IPS-18c (cell line): ENCODE data around the gene PDCD10.

Experiments
- H3K4me3 ChIP-seq: 2 replicates; pipeline ENCODE4 v1.7.0; 2013; ENCODE audit warnings: low read depth, mild to moderate bottlenecking, low read length, moderate library complexity; ENCODE audit not compliant: insufficient read depth
- H3K9me3 ChIP-seq: one replicate; pipeline ENCODE4 v1.6.1; 2013; ENCODE audit warnings: mild to moderate bottlenecking, low read length, moderate library complexity; ENCODE audit not compliant: control insufficient read depth, insufficient read depth

Gene PDCD10

GRCh38 chr3:167734498-167735232, at the start of gene PDCD10:
TSS of gene PDCD10 (minus strand) at chr3:167734892. CDS start at chr3:167720157, 14,735 bp downstream.
- Histone ChIP-seq H3K4me3 (peak within 1 kb of the TSS; percentile 98), H3K9me3 (no peaks in the 10 kb centered on the region)

- no peaks in the 10 kb centered on the region for H3K9me3 ChIP-seq
- H3K4me3 ChIP-seq, result no peak overlapping the region
These were observed 49.1 kb upstream of the PDCD10 start for GRCh38 chr3:167783781-167784180.

- Histone ChIP-seq H3K4me3 (no peak overlapping the region), H3K9me3 (no peaks in the 10 kb centered on the region)
These were observed 45.7 kb upstream of the PDCD10 start for GRCh38 chr3:167780214-167780883.

- no peak overlapping the region for H3K4me3 ChIP-seq
- H3K9me3 ChIP-seq, result no peaks in the 10 kb centered on the region
These were observed 42.7 kb upstream of the PDCD10 start for GRCh38 chr3:167777356-167777755.

- Histone ChIP-seq H3K9me3 (no peaks in the 10 kb centered on the region), H3K4me3 (no peak overlapping the region)
These were observed 41.5 kb upstream of the PDCD10 start for GRCh38 chr3:167776066-167776685.

GRCh38 chr3:167773584-167773983, 38.9 kb upstream of the PDCD10 start:
- H3K4me3 ChIP-seq, result no peak overlapping the region
- H3K9me3 ChIP-seq, result no peaks in the 10 kb centered on the region

- Histone ChIP-seq H3K9me3 (no peaks in the 10 kb centered on the region), H3K4me3 (no peak overlapping the region)
These were observed 38.3 kb upstream of the PDCD10 start for GRCh38 chr3:167772992-167773391.

GRCh38 chr3:167762296-167762695, 27.6 kb upstream of the PDCD10 start:
- H3K9me3 ChIP-seq, result no peaks in the 10 kb centered on the region
- no peak overlapping the region for H3K4me3 ChIP-seq

- Histone ChIP-seq H3K9me3 (no peaks in the 10 kb centered on the region), H3K4me3 (no peak overlapping the region)
These were observed 26.6 kb upstream of the PDCD10 start for GRCh38 chr3:167761302-167761701.

GRCh38 chr3:167754049-167754448, 19.4 kb upstream of the PDCD10 start:
- no peak overlapping the region for H3K4me3 ChIP-seq
- no peaks in the 10 kb centered on the region for H3K9me3 ChIP-seq

GRCh38 chr3:167750272-167750971, 15.7 kb upstream of the PDCD10 start:
- no peak overlapping the region for H3K4me3 ChIP-seq
- no peaks in the 10 kb centered on the region for H3K9me3 ChIP-seq

GRCh38 chr3:167749728-167750127, 15.0 kb upstream of the PDCD10 start:
- Histone ChIP-seq H3K9me3 (no peaks in the 10 kb centered on the region), H3K4me3 (no peak overlapping the region)

GRCh38 chr3:167749209-167749608, 14.5 kb upstream of the PDCD10 start:
- Histone ChIP-seq H3K4me3 (no peak overlapping the region), H3K9me3 (no peaks in the 10 kb centered on the region)

- no peaks in the 10 kb centered on the region for H3K9me3 ChIP-seq
- no peak overlapping the region for H3K4me3 ChIP-seq
These were observed 9.1 kb upstream of the PDCD10 start for GRCh38 chr3:167743799-167744198.

- no peak overlapping the region for H3K4me3 ChIP-seq
- no peaks in the 10 kb centered on the region for H3K9me3 ChIP-seq
These were observed 7.6 kb upstream of the PDCD10 start for GRCh38 chr3:167742338-167742737.

GRCh38 chr3:167740961-167741587, 6.4 kb upstream of the PDCD10 start:
- H3K4me3 ChIP-seq, result no peak overlapping the region
- no peaks in the 10 kb centered on the region for H3K9me3 ChIP-seq

GRCh38 chr3:167739190-167739810, 4.6 kb upstream of the PDCD10 start:
- no peak overlapping the region for H3K4me3 ChIP-seq

More at GRCh38 chr3:167739190-167739810, 4.6 kb upstream of the PDCD10 start:
- no peaks in the 10 kb centered on the region for H3K9me3 ChIP-seq
